Type B pancreatic cell (in vitro differentiated cells): ENCODE measurements around the gene APH1B. TPM values are rescaled to one million over a fixed set of nuclear protein-coding genes. Genes with fewer than 3 reads are reported as not detected.

Experiments used
- DNase-seq: peaks from one replicate; pipeline ENCODE4 v3.0.0; 2021; ENCODE audit warnings: mixed read lengths; ENCODE audit not compliant: unreplicated experiment; ENCODE audit errors: extremely low spot score
- H3K27ac Mint-ChIP-seq: 2 replicates; pipeline ENCODE4 v1.8.0; 2021; ENCODE audit warnings: mild to moderate bottlenecking, mixed read lengths
- H3K27me3 Mint-ChIP-seq: 2 replicates; pipeline ENCODE4 v1.8.0; 2021; ENCODE audit warnings: mixed read lengths
- H3K36me3 Mint-ChIP-seq: 2 replicates; pipeline ENCODE4 v1.8.0; 2021; ENCODE audit warnings: mixed read lengths
- H3K4me1 Mint-ChIP-seq: one replicate; pipeline ENCODE4 v1.8.0; 2021; ENCODE audit warnings: mixed read lengths; ENCODE audit not compliant: unreplicated experiment
- H3K4me3 Mint-ChIP-seq: 2 replicates; pipeline ENCODE4 v1.8.0; 2021; ENCODE audit warnings: mild to moderate bottlenecking, mixed read lengths
- H3K9me3 Mint-ChIP-seq: 2 replicates; pipeline ENCODE4 v1.8.0; 2021; ENCODE audit warnings: mixed read lengths
- total RNA-seq: library from RNA; stranded (reverse); gene quantifications from 2 replicates; pipeline ENCODE4 v1.2.1, GENCODE V29; 2021; ENCODE audit warnings: low replicate concordance
- TF ChIP-seq, protein P1 (sequence below): fragments of 200-600 bp; sonication (generic); conservative IDR thresholded peaks from 2 replicates; pipeline ENCODE4 v1.5.0; 2021; ENCODE audit warnings: antibody characterized with exemption, mild to moderate bottlenecking

The APH1B gene
- total RNA-seq, 1 donor from 2014 or later: 16.0 TPM

DNA sequence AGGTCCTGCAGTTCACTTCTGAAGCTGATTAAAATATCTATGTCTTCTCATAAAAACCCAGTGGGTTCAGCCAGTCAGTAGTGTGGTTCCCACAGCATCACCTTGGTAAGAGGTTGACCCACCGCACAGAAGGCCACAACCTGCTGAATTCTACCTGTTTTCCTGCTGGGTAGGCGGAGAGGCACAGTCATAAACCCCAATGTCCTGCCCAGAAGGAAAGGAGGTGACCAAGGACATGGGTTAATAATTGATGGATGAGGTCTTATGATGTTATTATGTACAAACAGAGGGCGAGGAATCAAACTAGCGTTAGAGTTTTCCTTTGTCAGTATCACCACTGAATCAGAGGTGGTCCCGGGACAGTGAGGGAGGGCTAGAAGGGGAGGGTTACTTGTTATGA lies 76.5 kb downstream of the APH1B start:
- TF ChIP-seq, protein P1, sequence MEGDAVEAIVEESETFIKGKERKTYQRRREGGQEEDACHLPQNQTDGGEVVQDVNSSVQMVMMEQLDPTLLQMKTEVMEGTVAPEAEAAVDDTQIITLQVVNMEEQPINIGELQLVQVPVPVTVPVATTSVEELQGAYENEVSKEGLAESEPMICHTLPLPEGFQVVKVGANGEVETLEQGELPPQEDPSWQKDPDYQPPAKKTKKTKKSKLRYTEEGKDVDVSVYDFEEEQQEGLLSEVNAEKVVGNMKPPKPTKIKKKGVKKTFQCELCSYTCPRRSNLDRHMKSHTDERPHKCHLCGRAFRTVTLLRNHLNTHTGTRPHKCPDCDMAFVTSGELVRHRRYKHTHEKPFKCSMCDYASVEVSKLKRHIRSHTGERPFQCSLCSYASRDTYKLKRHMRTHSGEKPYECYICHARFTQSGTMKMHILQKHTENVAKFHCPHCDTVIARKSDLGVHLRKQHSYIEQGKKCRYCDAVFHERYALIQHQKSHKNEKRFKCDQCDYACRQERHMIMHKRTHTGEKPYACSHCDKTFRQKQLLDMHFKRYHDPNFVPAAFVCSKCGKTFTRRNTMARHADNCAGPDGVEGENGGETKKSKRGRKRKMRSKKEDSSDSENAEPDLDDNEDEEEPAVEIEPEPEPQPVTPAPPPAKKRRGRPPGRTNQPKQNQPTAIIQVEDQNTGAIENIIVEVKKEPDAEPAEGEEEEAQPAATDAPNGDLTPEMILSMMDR: no peak
- no peak for DNase-seq
- Mint-ChIP-seq H3K27me3 (peaks cover 9% of the 10 kb centered on the region), H3K4me1 (peaks cover 8% of the 10 kb centered on the region), H3K36me3 (no peaks in the 10 kb centered on the region), H3K27ac (no peak overlapping the region), H3K9me3 (no peaks in the 10 kb centered on the region), H3K4me3 (no peak overlapping the region)

DNA sequence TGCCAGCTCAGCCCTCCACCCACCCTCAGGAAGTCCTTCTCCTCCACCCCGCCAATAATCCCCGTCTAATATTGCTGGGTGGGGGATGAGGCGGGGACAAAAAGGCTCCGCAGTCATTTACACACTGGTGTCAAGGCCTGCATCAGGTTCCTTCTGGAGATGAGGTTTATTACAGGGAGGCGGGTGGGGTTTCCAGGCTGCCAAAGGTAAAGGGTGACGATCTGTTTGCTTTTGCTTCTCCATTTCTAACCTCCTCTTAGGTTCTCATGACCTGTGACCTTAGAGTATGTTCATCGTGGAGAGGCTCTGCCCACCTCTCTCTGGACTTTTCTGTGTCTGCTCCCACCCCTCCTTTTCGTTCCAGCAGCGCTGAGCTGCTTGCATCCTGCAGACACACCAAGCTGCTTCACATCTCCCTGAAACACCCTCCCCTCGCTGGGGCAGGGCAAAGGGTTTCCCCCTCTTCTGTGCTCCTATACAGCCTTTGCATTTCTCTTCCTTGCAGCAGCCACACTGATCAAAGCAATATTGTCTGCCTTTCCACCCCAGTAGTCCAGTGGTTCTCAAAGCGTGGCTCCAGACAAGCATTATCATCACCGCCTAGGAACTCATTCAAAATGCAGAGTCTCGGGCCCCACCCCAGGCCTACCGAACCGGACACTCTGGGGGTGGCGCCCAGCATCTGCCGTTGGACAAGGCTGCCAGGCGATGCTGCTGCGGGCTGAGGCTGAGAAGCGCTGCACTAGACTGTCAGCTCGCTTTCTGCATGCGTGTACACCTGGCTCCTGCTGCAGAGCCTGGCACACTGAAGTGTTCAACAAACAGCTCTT lies 77.6 kb downstream of the APH1B start:
- H3K27ac Mint-ChIP-seq: no peak overlapping the region
- peaks cover 9% of the 10 kb centered on the region for H3K36me3 Mint-ChIP-seq
- peaks cover 18% of the 10 kb centered on the region for H3K27me3 Mint-ChIP-seq
- H3K4me1 Mint-ChIP-seq: peaks cover 8% of the 10 kb centered on the region
- DNase-seq: no peak
- TF ChIP-seq, protein P1: no peak
- no peak overlapping the region for H3K4me3 Mint-ChIP-seq
- peaks cover 6% of the 10 kb centered on the region for H3K9me3 Mint-ChIP-seq

DNA sequence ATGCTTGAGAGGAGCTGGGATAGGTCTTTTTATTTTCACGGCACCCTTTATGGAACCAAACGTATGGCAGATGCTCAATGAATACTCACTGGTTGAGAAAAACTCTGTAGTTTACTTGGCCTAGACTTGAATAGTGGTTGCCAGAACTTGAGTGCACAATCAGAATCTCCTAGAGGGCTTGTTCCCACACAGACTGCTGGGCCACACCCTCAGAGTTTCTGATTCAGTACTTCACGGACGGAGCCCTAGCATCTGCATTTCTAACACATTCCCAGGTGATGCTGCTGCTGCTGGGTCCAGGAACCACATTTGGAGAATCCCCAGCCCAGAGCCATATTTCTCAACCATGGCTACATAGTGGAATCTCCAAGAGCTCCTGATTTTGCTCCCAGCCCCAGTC lies 79.7 kb downstream of the APH1B start:
- Mint-ChIP-seq H3K4me3 (no peak overlapping the region), H3K27ac (no peak overlapping the region), H3K27me3 (peaks cover 25% of the 10 kb centered on the region), H3K36me3 (peaks cover 9% of the 10 kb centered on the region), H3K9me3 (peaks cover 10% of the 10 kb centered on the region), H3K4me1 (peaks cover 13% of the 10 kb centered on the region)
- DNase-seq: no peak
- TF ChIP-seq, protein P1: no peak

DNA sequence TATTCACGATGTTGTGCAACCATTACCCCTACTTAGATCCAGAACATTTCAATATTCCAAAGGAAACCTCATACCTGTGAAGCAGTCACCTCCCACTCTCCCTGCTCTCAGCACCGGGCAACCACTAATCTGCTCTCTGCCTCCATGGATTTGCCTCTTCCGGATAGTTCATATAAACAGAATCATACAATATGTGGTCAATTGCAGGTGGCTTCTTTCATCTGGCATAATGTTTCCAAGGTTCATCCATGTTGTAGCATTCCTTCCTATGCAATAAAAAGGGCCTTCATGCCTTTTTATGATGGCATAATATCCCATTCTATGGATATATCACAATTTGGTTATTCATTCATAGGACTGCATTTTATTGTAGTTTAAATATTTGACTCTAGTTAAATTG lies 80.3 kb downstream of the APH1B start:
- peaks cover 9% of the 10 kb centered on the region for H3K36me3 Mint-ChIP-seq
- TF ChIP-seq, protein P1: no peak
- H3K4me1 Mint-ChIP-seq: peaks cover 14% of the 10 kb centered on the region
- H3K27me3 Mint-ChIP-seq: peaks cover 29% of the 10 kb centered on the region
- no peak overlapping the region for H3K27ac Mint-ChIP-seq
- H3K4me3 Mint-ChIP-seq: no peak overlapping the region
- no peak for DNase-seq
- H3K9me3 Mint-ChIP-seq: peaks cover 10% of the 10 kb centered on the region

DNA sequence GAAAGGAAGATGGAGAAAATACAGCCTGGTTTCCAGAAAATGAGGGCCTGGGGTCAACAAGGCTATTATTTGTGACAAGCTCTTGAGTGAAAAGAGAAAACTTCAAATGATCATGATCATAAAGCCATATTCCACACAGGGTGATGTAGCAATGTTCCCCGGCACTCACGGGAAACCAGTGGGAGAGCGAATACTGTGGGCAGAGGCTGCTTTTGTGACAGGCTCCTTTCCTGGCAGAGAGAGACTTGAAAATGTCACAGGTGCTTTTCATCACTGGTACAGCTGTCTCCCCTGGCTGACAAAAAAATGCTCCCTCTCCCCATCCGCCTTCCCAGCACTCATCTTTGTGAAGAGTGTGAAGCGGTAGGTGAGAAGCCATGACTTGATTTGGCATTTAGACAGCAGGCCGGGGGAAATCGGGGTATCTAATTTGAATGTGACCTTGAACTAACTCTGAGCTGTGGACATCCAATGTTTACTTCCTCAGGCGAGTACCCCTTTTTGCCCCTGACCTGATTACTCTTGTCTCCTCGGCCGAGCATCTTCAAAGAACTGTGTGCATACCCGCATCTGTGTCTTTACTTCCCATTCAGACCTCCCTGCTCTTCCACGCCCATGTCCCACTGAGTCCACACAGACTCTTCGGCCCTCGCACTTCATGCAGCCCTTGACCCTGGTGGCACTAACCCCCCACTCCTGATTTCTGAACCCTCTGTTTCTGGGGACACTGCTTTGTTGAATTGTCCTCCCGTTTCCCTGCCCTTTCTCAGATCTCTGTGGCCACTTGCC lies 81.0 kb downstream of the APH1B start:
- Mint-ChIP-seq H3K36me3 (peaks cover 9% of the 10 kb centered on the region), H3K27ac (no peak overlapping the region), H3K4me1 (peaks cover 19% of the 10 kb centered on the region), H3K4me3 (no peak overlapping the region), H3K9me3 (peaks cover 10% of the 10 kb centered on the region), H3K27me3 (peaks cover 32% of the 10 kb centered on the region)
- TF ChIP-seq, protein P1: no peak
- no peak for DNase-seq

Other genes starting within 250 kb of the APH1B start
- gene TPM1, start 234.9 kb upstream of the APH1B start, total RNA-seq: 343 and 447 TPM in 2 replicates
- 10.9 and 12.6 TPM in 2 replicates for gene LACTB, start 155.7 kb upstream of the APH1B start, total RNA-seq
- 205 and 235 TPM in 2 replicates for gene RPS27L, start 120.1 kb upstream of the APH1B start, total RNA-seq
- 26.5 and 36.8 TPM in 2 replicates for gene RAB8B, start 88.0 kb upstream of the APH1B start, total RNA-seq
- gene CA12, start 104.2 kb downstream of the APH1B start, total RNA-seq: 4.7 and 5.5 TPM in 2 replicates
- 42.3 and 57.3 TPM in 2 replicates for gene USP3, start 227.0 kb downstream of the APH1B start, total RNA-seq